ENCODE measurements around the gene SLC66A2.

SLC66A2 gene

DNA sequence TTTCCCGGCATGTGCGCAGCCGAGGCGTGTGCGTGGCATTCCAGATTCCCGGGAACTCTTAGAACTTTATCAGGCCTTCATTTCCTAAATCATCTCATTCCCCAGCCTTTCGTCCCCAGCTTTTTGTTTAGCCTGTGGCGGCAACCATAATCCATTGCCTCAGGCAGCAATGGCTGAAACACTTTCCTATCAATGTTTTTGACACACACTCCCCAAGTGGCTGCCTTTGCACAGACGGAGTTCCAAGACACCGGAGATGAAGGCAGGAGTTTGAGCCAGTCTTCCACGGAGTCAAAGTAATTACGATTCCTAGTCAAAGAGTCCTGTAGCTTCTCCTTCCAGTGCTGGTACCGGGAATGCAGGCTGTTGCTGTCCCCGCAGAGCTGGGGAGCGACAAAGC lies 88.9 kb downstream of the SLC66A2 start:
- no peak for DNase-seq
- in situ Hi-C loops (cut with MboI; ENCODE audit: low pct_unique_long_range_greater_than_20kb, low sequenced_read_pairs), result no loop called here

DNA sequence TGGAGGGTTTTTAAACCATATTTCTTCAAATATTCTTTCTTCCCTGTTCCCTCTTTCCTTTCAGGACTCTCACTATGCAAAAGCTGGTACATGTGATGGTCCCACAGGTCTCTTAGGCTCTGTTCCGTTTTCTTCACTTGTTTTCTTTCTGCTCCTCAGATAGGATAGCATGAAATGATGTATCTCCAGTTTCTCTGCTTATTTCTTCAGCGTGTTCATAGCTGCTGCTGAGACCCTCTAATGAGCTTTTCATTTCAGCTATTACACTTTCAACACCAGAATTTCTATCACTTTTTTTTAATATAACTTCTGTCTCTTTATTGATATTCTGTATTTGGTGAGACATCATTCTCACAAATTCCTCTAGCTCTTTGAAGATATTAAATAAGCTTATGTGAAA lies 89.8 kb downstream of the SLC66A2 start:
- in situ Hi-C loops (cut with MboI; ENCODE audit: low pct_unique_long_range_greater_than_20kb, low sequenced_read_pairs), result no loop called here
- no peak for DNase-seq

DNA sequence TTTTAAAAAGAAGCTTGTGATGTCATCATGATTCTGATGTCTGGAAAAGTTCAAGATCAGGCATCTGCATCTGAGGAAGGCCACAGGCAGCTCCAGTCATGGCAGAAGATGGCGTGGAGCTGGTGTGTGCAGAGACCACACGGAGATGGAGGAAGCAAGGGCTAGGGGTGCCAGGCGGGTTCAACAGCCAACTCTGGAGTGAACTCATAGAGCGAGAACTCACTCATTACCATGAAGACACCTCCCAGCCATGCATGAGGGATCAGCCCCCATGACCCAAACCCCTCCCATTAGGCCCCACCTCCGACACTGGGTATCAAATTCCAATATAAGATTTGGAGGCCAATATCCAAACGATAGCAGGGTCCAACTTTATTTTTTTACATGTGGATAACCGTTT lies 92.1 kb downstream of the SLC66A2 start:
- in situ Hi-C loops (cut with MboI; ENCODE audit: low pct_unique_long_range_greater_than_20kb, low sequenced_read_pairs), result no loop called here
- no peak for DNase-seq

DNA sequence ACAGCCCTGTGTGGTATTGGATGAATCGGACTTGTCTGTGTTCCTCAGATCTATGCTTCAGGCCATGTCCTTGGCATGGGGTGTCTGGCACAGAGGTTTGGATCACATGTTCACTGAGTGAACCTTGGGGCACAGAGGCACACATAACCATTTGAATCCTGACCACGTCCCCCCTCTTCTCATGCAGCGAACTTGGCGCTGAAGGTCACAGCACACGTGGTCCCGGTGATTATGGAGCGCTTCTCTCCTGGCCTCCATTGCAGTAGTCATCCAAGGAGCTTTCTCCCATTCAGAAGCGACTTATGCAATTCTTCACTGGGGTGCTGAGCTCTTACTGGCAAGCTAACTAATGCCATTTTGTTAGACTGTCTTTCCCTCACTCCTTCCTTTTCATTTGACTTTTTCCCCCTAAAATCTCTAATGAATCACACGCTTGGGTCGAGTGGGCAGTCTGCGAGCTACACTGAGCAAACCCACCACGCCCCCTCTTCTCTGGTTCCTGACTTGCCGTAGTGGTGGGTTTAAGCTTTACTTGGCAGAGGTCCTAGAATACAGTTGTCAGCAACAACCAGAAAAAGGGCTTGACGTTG lies 94.3 kb downstream of the SLC66A2 start:
- no peak for DNase-seq
- in situ Hi-C loops (cut with MboI; ENCODE audit: low pct_unique_long_range_greater_than_20kb, low sequenced_read_pairs), result no loop called here

DNA sequence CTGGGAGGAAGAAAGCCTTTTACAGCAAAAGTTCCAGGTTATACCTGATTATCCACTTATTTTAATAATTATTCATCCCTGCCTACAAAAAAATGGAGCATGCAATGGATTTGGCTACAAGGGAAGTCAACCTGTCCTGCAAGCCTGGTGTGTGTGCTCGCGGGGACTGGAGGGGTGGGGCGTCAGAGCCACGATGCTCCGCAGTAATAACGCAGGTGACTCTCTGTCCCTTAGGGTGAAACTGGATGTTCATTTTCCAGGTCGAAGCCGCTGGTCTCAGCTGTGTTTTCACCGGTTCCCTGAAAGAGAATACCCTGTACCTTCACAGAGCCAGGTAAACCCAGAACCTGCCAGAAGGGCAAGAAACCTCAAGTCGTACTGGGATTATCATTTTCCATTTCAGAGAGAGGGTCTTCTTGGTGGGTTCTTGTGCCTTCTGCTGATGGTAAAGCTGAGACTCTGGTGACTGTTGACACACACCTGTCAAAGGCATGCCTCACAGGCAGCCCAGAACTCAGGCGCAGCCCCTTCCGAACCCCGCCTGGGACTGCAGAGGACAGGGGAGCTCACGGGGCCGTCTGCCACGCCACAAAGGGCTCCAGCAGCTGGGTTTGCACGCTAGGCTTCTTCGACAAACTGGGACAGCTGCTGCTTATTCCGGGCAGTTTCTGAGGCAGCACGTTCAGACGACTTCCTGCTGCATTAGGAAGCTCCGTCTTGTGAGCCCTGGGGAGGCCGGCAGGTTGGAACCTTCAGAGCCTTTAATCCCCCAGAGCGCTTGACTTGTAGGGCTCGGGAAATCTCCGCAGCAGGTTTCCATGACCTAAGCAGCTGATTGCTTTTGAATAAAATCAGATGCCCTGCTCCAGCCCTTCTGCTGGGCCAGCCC lies 95.1 kb downstream of the SLC66A2 start:
- in situ Hi-C loops (cut with MboI; ENCODE audit: low pct_unique_long_range_greater_than_20kb, low sequenced_read_pairs), result no loop called here
- DNase-seq, result peak; percentile 11

DNA sequence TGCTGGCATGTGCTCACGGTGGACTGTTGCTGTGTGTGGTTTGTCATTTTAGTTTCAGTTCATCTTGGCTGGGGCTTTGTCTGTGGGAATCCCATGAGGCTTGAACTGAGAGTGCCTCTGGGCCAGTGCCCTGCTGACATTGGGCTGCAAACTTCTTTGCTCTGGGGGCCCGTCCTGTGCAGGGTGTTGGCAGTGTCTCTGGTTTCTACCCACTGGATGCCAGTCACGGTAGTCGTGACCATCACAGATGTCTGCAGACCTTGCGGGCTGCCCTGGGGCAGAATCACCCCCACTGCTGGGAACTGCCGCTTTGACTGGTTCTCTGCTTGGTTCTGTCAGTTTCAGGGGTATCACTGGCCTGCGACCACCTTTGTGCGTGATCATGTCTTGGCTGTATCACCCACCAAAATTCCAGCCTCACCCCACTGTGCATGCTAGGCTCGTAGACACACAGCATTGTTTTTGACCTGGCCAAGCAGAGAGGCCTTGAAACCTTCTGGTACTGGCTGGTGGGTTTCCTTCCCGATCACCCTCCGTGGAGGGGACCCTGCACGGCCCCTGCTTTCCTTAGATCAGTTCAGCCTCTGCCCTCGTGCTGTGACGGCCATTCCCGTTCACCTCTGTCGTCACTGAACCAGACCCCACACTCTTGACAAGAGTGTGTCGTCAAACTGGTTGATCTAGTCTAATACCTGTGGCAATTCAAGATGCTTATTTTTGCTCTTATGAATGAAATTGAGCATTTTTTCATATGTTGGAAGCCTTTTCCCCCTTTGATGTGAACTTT lies 96.1 kb downstream of the SLC66A2 start:
- in situ Hi-C loops (cut with MboI; ENCODE audit: low pct_unique_long_range_greater_than_20kb, low sequenced_read_pairs), result no loop called here
- no peak for DNase-seq

DNA sequence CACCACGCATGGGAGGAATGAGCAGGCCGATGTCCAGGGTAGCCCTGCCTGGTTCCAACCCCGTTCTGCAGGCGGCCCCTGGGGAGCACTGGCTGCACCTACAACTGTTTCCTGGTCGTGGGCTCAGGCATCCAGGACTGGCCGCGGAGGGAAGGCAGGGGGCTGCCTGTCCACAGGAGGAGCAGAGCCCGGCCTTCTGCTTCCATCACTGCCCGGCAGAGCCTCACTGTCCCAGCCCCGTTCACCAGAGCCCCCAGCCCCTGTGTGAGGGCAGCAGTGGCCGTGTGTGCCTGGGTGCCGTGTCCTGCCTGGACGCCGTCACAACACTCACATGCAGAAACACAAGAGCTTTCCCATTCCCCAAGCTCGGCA lies 97.5 kb downstream of the SLC66A2 start:
- DNase-seq, result no peak
- in situ Hi-C loops (cut with MboI; ENCODE audit: low pct_unique_long_range_greater_than_20kb, low sequenced_read_pairs), result no loop called here

DNA sequence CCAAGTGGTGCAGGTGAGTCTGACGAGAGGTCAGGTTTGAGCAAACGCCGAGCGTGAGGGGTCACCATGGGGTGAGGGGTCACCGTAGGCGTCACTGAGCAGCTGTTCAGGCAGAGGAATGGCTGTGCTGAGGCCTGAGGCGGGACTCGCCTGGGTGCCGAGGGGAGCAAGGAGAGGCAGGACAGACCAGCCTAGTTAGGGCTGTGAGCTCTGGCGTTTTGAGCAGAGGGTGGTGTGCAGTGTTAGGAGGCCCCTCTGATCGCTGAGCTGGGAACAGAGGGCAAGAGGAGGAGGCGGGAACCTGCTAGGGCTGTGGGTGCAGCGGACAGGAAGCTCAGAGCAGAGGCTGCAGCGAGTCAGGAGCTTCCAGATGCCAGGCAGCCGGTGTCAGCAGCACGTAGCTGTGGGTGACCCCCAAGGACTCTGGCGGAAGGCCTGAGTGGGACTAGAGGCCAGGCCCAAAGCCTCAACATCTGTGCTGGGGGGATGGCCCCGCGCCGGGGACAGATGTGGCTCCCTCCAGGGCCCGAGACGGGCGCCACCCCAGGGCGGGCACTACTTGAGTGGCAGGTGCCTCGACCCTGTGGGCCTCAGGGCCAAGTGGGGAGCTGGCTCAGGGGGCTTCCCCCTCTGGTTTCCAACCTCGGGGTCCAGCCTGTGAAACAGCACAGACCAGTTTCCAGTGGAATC lies 98.0 kb downstream of the SLC66A2 start:
- in situ Hi-C loops (cut with MboI; ENCODE audit: low pct_unique_long_range_greater_than_20kb, low sequenced_read_pairs), result no loop called here
- no peak for DNase-seq

DNA sequence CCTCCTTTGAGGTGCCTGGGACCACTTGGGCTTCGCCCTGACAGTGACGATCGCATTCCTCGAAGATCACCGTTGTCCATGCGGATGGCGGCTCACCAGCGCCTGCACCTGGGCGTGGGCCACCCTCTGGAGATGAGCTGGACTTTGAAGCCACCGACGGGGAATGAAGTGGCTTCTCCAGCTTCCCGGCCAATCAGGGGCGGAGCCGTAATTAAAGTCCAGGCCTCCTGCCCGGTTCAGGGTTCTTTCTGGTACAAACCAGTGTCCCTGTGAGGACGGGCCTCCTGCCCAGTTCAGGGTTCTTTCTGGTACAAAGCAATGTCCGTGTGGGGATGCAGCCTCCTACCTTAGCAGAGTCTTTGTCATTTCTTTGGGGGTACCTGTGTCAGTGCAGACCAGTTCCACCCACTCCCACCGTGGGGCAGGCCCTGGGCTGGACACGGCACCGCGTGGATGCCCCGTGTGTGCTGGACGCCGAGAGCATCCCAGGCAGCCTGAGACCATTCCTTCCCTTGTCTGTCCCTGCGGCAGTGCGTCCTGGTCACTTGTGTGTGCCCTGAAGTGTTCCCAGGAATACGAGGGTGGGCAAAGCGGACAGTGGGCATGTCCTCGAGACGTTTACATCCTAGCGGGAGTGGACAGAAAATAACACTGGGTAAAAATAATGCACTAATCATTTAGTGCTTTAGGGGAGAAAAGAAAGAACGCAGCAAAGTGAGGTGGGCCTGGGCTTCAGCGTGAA lies 98.7 kb downstream of the SLC66A2 start:
- in situ Hi-C loops (cut with MboI; ENCODE audit: low pct_unique_long_range_greater_than_20kb, low sequenced_read_pairs), result no loop called here
- no peak for DNase-seq

All from KBM-7 (cell line).